Measurements from ENCODE around the gene SPON1.

- TF ChIP-seq CTCF (IDR thresholded peaks at IDR 0.05), result no peak
- TF ChIP-seq POLR2AphosphoS5 (IDR thresholded peaks at IDR 0.05), result no peak
- no peak for TF ChIP-seq POLR2A (IDR thresholded peaks at IDR 0.05)
- no peak for TF ChIP-seq EP300 (IDR thresholded peaks at IDR 0.05)
Measured at GRCh38 chr11:14119357-14119756, 156.8 kb downstream of the SPON1 start.

All from suprapubic skin (tissue), 4 donors.